ENCODE data around the gene SART1.

SART1 gene

DNA sequence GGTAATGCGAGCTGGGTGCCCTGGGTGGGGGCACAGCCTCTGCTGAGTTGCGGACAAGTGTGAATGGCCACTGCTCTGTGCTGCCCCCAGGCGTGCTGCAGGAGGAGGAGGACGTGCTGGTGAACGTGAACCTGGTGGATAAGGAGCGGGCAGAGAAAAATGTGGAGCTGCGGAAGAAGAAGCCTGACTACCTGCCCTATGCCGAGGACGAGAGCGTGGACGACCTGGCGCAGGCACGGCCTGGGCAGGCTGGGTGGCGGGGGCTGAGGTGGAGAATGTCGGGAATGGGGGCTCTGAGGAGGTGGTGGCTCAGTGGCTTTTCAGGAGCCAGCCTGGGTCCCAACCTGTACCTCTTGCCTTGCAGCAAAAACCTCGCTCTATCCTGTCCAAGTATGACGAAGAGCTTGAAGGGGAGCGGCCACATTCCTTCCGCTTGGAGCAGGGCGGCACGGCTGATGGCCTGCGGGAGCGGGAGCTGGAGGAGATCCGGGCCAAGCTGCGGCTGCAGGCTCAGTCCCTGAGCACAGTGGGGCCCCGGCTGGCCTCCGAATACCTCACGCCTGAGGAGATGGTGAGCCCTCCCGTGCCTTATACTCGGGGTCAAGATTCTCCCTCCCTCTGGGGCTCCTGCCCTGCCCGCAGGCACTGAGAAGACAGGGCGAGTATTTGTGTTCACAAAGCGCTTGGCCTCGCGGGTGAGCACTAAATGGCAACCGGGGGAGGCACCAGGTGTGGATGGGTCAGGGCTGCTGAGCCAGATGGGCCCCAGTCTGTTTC lies 4.6 kb downstream of the SART1 start:
- TF ChIP-seq FOXP2 (optimal IDR thresholded peaks at IDR 0.05; ENCODE audit: borderline replicate concordance, extremely low read depth, extremely low read length, insufficient read depth) (no peak), POLR2AphosphoS5 (IDR thresholded peaks at IDR 0.05; ENCODE audit: low read depth, low read length) (no peak), TAF1 (IDR thresholded peaks at IDR 0.05; ENCODE audit: borderline replicate concordance, insufficient read depth, low read length) (no peak), SIN3A (IDR thresholded peaks at IDR 0.05; ENCODE audit: borderline replicate concordance, insufficient read depth, low read length) (no peak)
- TF ChIP-seq, protein P1, sequence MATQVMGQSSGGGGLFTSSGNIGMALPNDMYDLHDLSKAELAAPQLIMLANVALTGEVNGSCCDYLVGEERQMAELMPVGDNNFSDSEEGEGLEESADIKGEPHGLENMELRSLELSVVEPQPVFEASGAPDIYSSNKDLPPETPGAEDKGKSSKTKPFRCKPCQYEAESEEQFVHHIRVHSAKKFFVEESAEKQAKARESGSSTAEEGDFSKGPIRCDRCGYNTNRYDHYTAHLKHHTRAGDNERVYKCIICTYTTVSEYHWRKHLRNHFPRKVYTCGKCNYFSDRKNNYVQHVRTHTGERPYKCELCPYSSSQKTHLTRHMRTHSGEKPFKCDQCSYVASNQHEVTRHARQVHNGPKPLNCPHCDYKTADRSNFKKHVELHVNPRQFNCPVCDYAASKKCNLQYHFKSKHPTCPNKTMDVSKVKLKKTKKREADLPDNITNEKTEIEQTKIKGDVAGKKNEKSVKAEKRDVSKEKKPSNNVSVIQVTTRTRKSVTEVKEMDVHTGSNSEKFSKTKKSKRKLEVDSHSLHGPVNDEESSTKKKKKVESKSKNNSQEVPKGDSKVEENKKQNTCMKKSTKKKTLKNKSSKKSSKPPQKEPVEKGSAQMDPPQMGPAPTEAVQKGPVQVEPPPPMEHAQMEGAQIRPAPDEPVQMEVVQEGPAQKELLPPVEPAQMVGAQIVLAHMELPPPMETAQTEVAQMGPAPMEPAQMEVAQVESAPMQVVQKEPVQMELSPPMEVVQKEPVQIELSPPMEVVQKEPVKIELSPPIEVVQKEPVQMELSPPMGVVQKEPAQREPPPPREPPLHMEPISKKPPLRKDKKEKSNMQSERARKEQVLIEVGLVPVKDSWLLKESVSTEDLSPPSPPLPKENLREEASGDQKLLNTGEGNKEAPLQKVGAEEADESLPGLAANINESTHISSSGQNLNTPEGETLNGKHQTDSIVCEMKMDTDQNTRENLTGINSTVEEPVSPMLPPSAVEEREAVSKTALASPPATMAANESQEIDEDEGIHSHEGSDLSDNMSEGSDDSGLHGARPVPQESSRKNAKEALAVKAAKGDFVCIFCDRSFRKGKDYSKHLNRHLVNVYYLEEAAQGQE (IDR thresholded peaks at IDR 0.05; ENCODE audit: insufficient read depth in 1 of 2, low read depth in 2 of 2, low read length in 2 of 2), result no peak

DNA sequence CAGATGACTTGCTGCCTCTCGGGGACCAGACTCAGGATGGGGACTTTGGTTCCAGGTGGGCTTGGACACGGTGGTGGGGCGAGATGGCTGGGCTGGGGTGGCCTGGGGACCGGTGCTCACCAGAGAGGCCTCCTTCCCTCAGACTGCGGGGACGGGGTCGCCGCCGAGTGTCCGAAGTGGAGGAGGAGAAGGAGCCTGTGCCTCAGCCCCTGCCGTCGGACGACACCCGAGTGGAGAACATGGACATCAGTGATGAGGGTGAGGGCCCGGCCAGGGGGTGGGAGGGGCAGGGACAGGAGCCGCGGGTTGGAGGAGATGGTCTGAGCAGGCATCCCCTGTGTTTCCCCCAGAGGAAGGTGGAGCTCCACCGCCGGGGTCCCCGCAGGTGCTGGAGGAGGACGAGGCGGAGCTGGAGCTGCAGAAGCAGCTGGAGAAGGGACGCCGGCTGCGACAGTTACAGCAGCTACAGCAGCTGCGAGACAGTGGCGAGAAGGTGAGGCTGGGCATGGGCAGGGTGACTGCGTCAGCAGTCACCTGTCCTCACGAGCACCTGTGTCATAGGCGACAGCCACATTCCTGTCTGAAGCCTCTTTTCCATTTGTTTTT lies 5.9 kb downstream of the SART1 start:
- TF ChIP-seq SIN3A (IDR thresholded peaks at IDR 0.05; ENCODE audit: borderline replicate concordance, insufficient read depth, low read length) (no peak), TAF1 (IDR thresholded peaks at IDR 0.05; ENCODE audit: borderline replicate concordance, insufficient read depth, low read length) (no peak), FOXP2 (optimal IDR thresholded peaks at IDR 0.05; ENCODE audit: borderline replicate concordance, extremely low read depth, extremely low read length, insufficient read depth) (no peak), POLR2AphosphoS5 (IDR thresholded peaks at IDR 0.05; ENCODE audit: low read depth, low read length) (no peak)
- TF ChIP-seq, protein P1 (IDR thresholded peaks at IDR 0.05; ENCODE audit: insufficient read depth in 1 of 2, low read depth in 2 of 2, low read length in 2 of 2), result no peak

DNA sequence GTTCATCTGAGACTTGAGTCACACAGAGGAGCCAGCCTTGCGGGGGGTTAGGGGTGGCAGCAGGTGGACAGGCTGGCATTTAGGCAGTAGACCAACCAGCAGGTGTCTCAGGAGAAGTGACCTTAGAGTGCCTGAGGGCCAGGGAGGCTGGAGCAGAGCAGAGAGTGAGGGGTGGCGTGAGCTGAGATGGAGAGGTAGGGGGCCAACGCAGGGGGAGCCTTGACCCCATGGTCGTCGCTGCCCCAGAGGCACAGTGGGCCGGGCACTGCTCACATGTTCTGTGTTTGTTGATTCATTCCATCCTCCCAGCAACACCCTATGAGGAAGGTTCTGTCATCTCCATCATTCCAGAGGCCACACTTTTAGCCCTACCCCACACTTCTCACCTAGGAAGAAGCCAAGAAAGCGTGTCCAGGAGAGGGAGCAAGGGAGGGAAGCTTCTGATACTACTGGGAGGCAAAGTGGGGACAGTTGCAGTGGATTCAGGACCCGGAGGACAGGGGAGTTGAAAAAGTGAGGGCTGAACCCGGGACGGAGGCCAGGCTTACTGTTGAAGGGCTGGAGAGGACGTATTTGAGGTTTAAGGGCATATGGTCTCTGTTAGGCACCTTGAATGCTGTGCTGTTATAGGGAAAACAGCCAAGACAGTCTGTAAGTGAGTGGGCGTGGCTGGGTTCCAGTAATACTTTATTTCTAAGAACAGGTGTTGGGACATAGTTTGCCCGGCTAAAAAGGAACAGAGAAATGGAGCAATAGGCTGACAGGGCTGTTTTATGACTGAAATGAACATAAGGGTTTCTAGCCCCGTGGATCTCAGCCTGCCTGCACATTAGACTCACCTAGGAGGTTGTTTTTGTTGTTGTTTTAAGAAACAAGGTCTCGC lies 7.3 kb downstream of the SART1 start:
- TF ChIP-seq SIN3A (IDR thresholded peaks at IDR 0.05; ENCODE audit: borderline replicate concordance, insufficient read depth, low read length) (no peak), FOXP2 (optimal IDR thresholded peaks at IDR 0.05; ENCODE audit: borderline replicate concordance, extremely low read depth, extremely low read length, insufficient read depth) (no peak), TAF1 (IDR thresholded peaks at IDR 0.05; ENCODE audit: borderline replicate concordance, insufficient read depth, low read length) (no peak)
- TF ChIP-seq, protein P1 (IDR thresholded peaks at IDR 0.05; ENCODE audit: insufficient read depth in 1 of 2, low read depth in 2 of 2, low read length in 2 of 2), result no peak

DNA sequence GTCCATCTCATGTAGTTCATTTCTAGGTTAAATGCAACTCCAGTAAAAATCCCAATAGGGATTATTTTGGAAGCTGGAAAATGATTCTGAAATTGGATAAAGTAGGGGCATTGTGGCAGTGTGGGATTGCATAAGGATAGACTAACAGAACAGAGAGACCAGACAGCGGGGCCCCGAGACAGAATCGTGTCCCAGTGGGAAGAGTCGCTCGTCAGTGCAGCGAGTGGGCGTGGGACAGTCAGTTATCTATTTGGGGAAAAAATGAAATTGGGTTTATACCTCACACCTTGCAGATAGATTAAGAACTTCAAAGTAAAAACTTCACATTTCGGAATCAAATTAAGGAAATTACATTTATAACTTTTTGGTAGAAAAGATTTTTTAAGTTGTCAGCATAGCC lies 10.6 kb downstream of the SART1 start:
- TF ChIP-seq FOXP2 (optimal IDR thresholded peaks at IDR 0.05; ENCODE audit: borderline replicate concordance, extremely low read depth, extremely low read length, insufficient read depth), result no peak
- no peak for TF ChIP-seq SIN3A (IDR thresholded peaks at IDR 0.05; ENCODE audit: borderline replicate concordance, insufficient read depth, low read length)
- no peak for TF ChIP-seq POLR2AphosphoS5 (IDR thresholded peaks at IDR 0.05; ENCODE audit: low read depth, low read length)
- TF ChIP-seq, protein P1 (IDR thresholded peaks at IDR 0.05; ENCODE audit: insufficient read depth in 1 of 2, low read depth in 2 of 2, low read length in 2 of 2), result no peak
- no peak for TF ChIP-seq TAF1 (IDR thresholded peaks at IDR 0.05; ENCODE audit: borderline replicate concordance, insufficient read depth, low read length)

Measured in PFSK-1 (cell line).